PC-9 (cell line): Measurements from ENCODE around the gene SDHB. TPM values are rescaled to one million over a fixed set of nuclear protein-coding genes. Genes with fewer than 3 reads are reported as not detected.

Source experiments
- BruUV-seq: library from RNA; stranded (reverse); fragments of 400-500 nt; replicated peaks from 2 replicates; lab custom pipeline; 2021; lab: Mats Ljungman, UMichigan
- CTCF ChIA-PET: fragments of 300-600 bp; sonication (Branson Sonifier 250); formaldehyde crosslinking; loops from one replicate; lab custom pipeline; 2022; ENCODE audit warnings: antibody characterized with exemption; lab: Charles Lee
- POLR2A ChIA-PET: fragments of 300-600 bp; sonication (Branson Sonifier 250); formaldehyde crosslinking; loops from one replicate; lab custom pipeline; 2022; ENCODE audit warnings: antibody characterized with exemption; ENCODE audit not compliant: unreplicated experiment; lab: Charles Lee
- DNase-seq, 2 experiments: peaks; one replicate each; pipeline versions ENCODE4 v3.0.0 to v3.0.0-alpha.2; 2015 to 2022; ENCODE audit warnings: mixed read lengths in 1 of 2
- H2AFZ ChIP-seq: fragments of 200-600 bp; sonication (generic); 2 replicates; pipeline ENCODE4 v1.8.1; 2017; ENCODE audit warnings: antibody characterized with exemption
- H3F3A ChIP-seq: fragments of 200-600 bp; sonication (generic); 2 replicates; pipeline ENCODE4 v1.8.1; 2017; ENCODE audit warnings: antibody characterized with exemption, mild to moderate bottlenecking, low read depth; ENCODE audit not compliant: insufficient read depth
- H3K27ac ChIP-seq: fragments of 200-600 bp; sonication (generic); 2 replicates; pipeline ENCODE4 v1.6.1; 2016; ENCODE audit warnings: mixed run types
- H3K27me3 ChIP-seq: fragments of 200-600 bp; sonication (generic); 2 replicates; pipeline ENCODE4 v1.6.1; 2016; ENCODE audit warnings: low read depth, mixed run types; ENCODE audit not compliant: insufficient read depth
- H3K36me3 ChIP-seq: fragments of 200-600 bp; sonication (generic); 2 replicates; pipeline ENCODE4 v1.6.1; 2016; ENCODE audit warnings: low read depth, mixed run types
- H3K4me1 ChIP-seq: fragments of 200-600 bp; sonication (generic); replicated peaks from 2 replicates; pipeline ENCODE4 v1.6.1; 2016; ENCODE audit warnings: mixed run types; ENCODE audit not compliant: insufficient read depth
- H3K4me2 ChIP-seq: fragments of 200-600 bp; sonication (generic); 2 replicates; pipeline ENCODE4 v1.6.1; 2017; ENCODE audit warnings: mixed run types
- H3K4me3 ChIP-seq: fragments of 200-600 bp; sonication (generic); 2 replicates; pipeline ENCODE4 v1.6.1; 2016; ENCODE audit warnings: mixed run types
- H3K79me2 ChIP-seq: fragments of 200-600 bp; sonication (generic); 2 replicates; pipeline ENCODE4 v1.6.1; 2017; ENCODE audit warnings: low read depth, mixed run types
- H3K9me2 ChIP-seq: fragments of 200-600 bp; sonication (generic); 2 replicates; pipeline ENCODE4 v1.8.1; 2017; ENCODE audit warnings: mild to moderate bottlenecking; ENCODE audit not compliant: insufficient read depth
- H3K9me3 ChIP-seq: fragments of 200-600 bp; sonication (generic); 2 replicates; pipeline ENCODE4 v1.8.1; 2016; ENCODE audit warnings: low read depth; ENCODE audit not compliant: insufficient read depth
- H4K20me1 ChIP-seq: fragments of 200-600 bp; sonication (generic); 2 replicates; pipeline ENCODE4 v1.8.1; 2017; ENCODE audit not compliant: insufficient read depth
- CTCF ChIP-seq: fragments of 200-600 bp; sonication (generic); conservative IDR thresholded peaks from 2 replicates; pipeline ENCODE4 v1.6.1; 2017; ENCODE audit warnings: mixed run types, antibody characterized with exemption, mild to moderate bottlenecking, moderate library complexity
- EZH2 ChIP-seq: fragments of 200-600 bp; sonication (generic); IDR thresholded peaks from 2 replicates; pipeline ENCODE4 v1.8.0; 2017; ENCODE audit warnings: antibody characterized with exemption, low read depth
- intact Hi-C: fragments of 100-400 bp; cut with micrococcal nuclease; formaldehyde crosslinking; loops from one replicate; pipeline ENCODE4 v1.10.0; 2022; ENCODE audit not compliant: unreplicated experiment
- total RNA-seq: library from RNA; stranded (reverse); gene quantifications from 2 replicates; pipeline ENCODE4 v1.2.3, GENCODE V29; 2021

SDHB gene
- total RNA-seq, 1 experiment from 2014 or later = 101 TPM

- H3K27me3 ChIP-seq = no peaks in the 10 kb centered on the region
- no TSS peak for BruUV-seq
- H3K27ac ChIP-seq = no peak overlapping the region
- TF ChIP-seq EZH2 = no peak
- no peak overlapping the region for H3K4me2 ChIP-seq
- H3K79me2 ChIP-seq = peaks cover 13% of the 10 kb centered on the region; the same call in 1 of the 2 replicates
- no peak overlapping the region for H3K4me3 ChIP-seq
- peaks cover 5% of the 10 kb centered on the region; the same call in 1 of the 2 replicates for H3F3A ChIP-seq
- POLR2A ChIA-PET = no interaction called here
- H4K20me1 ChIP-seq = 0 out of 2 replicates have a peak, but pooled peaks cover 3% of the 10 kb centered on the region
- H3K9me2 ChIP-seq = no peaks in the 10 kb centered on the region
- H3K4me1 ChIP-seq = no peaks in the 10 kb centered on the region
- H3K36me3 ChIP-seq = no peaks in the 10 kb centered on the region; the same call in 1 of the 2 replicates
- DNase-seq = no peak
- CTCF ChIA-PET = no interaction called here
- H2AFZ ChIP-seq = no peak overlapping the region
- intact Hi-C loops = no loop called here
- H3K9me3 ChIP-seq = no peaks in the 10 kb centered on the region
These were observed 10.2 kb downstream of the SDHB start for GRCh38 chr1:17043676-17044075.

GRCh38 chr1:17040135-17040534 lies 13.7 kb downstream of the SDHB start:
- Histone ChIP-seq H3K4me2 (no peak overlapping the region), H3K9me3 (no peaks in the 10 kb centered on the region), H3K4me1 (no peaks in the 10 kb centered on the region), H2AFZ (no peak overlapping the region), H3K36me3 (no peaks in the 10 kb centered on the region), H3K27ac (no peak overlapping the region), H3K4me3 (no peak overlapping the region), H3K9me2 (no peaks in the 10 kb centered on the region), H4K20me1 (0 out of 2 replicates have a peak, but pooled peaks cover under 1% of the 10 kb centered on the region), H3F3A (peaks cover 5% of the 10 kb centered on the region; the same call in 1 of the 2 replicates), H3K27me3 (no peaks in the 10 kb centered on the region), H3K79me2 (0 out of 2 replicates have a peak, but pooled peaks cover 5% of the 10 kb centered on the region)
- intact Hi-C loops = no loop called here
- BruUV-seq = no TSS peak
- POLR2A ChIA-PET = no interaction called here
- CTCF ChIA-PET = no interaction called here
- DNase-seq = no peak
- TF ChIP-seq CTCF (no peak), EZH2 (no peak)

DNA sequence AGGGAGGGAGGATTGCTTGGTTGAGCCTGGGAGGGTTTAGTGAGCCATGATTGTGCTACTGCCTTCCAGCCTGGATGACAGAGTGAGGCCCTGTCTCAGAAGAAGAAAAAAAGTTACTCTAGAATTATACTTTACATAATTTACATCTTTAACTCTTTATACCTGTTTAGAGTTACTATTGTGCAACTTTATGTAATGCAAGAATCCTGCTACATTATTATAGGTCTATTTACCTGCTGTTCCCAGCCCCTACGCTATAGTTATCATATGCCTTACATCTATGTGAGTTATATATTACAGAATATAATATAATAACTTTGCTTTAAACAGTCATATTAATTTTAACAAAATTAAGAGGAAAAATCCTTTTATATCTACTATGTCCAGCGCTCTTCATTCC lies 14.3 kb downstream of the SDHB start:
- no peak for DNase-seq
- no peak overlapping the region for H3K4me2 ChIP-seq
- BruUV-seq = no TSS peak
- H3F3A ChIP-seq = peaks cover 5% of the 10 kb centered on the region; the same call in 1 of the 2 replicates
- H3K4me1 ChIP-seq = no peaks in the 10 kb centered on the region
- 0 out of 2 replicates have a peak, but pooled peaks cover 5% of the 10 kb centered on the region for H4K20me1 ChIP-seq
- no peaks in the 10 kb centered on the region for H3K36me3 ChIP-seq
- no peak overlapping the region for H3K27ac ChIP-seq
- POLR2A ChIA-PET = no interaction called here
- no peaks in the 10 kb centered on the region for H3K79me2 ChIP-seq
- no peak overlapping the region for H3K4me3 ChIP-seq
- intact Hi-C loops = no loop called here
- H2AFZ ChIP-seq = no peak overlapping the region
- H3K9me3 ChIP-seq = no peaks in the 10 kb centered on the region
- H3K9me2 ChIP-seq = no peaks in the 10 kb centered on the region
- H3K27me3 ChIP-seq = no peaks in the 10 kb centered on the region
- CTCF ChIA-PET = no interaction called here
- TF ChIP-seq EZH2 (no peak), CTCF (no peak)

- no TSS peak for BruUV-seq
- no peak overlapping the region for H3K4me3 ChIP-seq
- H3K27me3 ChIP-seq = no peaks in the 10 kb centered on the region
- H3K36me3 ChIP-seq = no peaks in the 10 kb centered on the region
- H2AFZ ChIP-seq = no peak overlapping the region
- H3K9me3 ChIP-seq = no peaks in the 10 kb centered on the region
- POLR2A ChIA-PET = no interaction called here
- no peak for TF ChIP-seq CTCF
- TF ChIP-seq EZH2 = no peak
- no peaks in the 10 kb centered on the region for H3K9me2 ChIP-seq
- DNase-seq = no peak
- no peaks in the 10 kb centered on the region for H3K79me2 ChIP-seq
- CTCF ChIA-PET = no interaction called here
- no peak overlapping the region for H3K4me2 ChIP-seq
- peaks cover 5% of the 10 kb centered on the region; the same call in 1 of the 2 replicates for H3F3A ChIP-seq
- peaks cover 5% of the 10 kb centered on the region; the same call in 1 of the 2 replicates for H4K20me1 ChIP-seq
- H3K4me1 ChIP-seq = no peaks in the 10 kb centered on the region
- no peak overlapping the region for H3K27ac ChIP-seq
- intact Hi-C loops = no loop called here
These were observed 20.4 kb downstream of the SDHB start for GRCh38 chr1:17033481-17033880.
